NCI-H2227 (cell line): ENCODE measurements around the gene DNAH7.
"Not testable (repeated sequence)": the region's sequence is repeated elsewhere in the genome, so short reads cannot be mapped to it uniquely, and the experiment has no call there.

Experiments
- DNase-seq: peaks from one replicate; lab custom pipeline; 2025; ENCODE audit not compliant: unreplicated experiment; lab: John Stamatoyannopoulos, UW

DNAH7 gene

GRCh38 chr2:195984923-195985726 is 83.5 kb downstream of the DNAH7 start:
- DNase-seq, result peak; percentile 6

GRCh38 chr2:195967336-195967735 is 101.3 kb downstream of the DNAH7 start:
- no peak for DNase-seq

- no peak for DNase-seq
These were observed 106.8 kb downstream of the DNAH7 start for GRCh38 chr2:195961873-195962272.

- DNase-seq, result no peak
These were observed 109.3 kb downstream of the DNAH7 start for GRCh38 chr2:195959341-195959740.

- DNase-seq, result no peak
These were observed 111.9 kb downstream of the DNAH7 start for GRCh38 chr2:195956725-195957124.

GRCh38 chr2:195945056-195945455 is 123.6 kb downstream of the DNAH7 start:
- no peak for DNase-seq

- no peak for DNase-seq
These were observed 131.5 kb downstream of the DNAH7 start for GRCh38 chr2:195937176-195937575.

GRCh38 chr2:195934484-195934883 is 134.2 kb downstream of the DNAH7 start:
- peak; percentile 37 for DNase-seq

- peak; percentile 25 for DNase-seq
These were observed 139.1 kb downstream of the DNAH7 start for GRCh38 chr2:195929531-195929930.

GRCh38 chr2:195925120-195925519 is 143.5 kb downstream of the DNAH7 start:
- no peak for DNase-seq

- DNase-seq, result no peak
These were observed 144.7 kb downstream of the DNAH7 start for GRCh38 chr2:195923889-195924288.

- DNase-seq, result not testable (repeated sequence)
These were observed 151.5 kb downstream of the DNAH7 start for GRCh38 chr2:195917021-195917600.

GRCh38 chr2:195912079-195912478 is 156.6 kb downstream of the DNAH7 start:
- DNase-seq, result no peak

GRCh38 chr2:195910570-195910969 is 158.1 kb downstream of the DNAH7 start:
- DNase-seq, result no peak

- no peak for DNase-seq
These were observed 158.7 kb downstream of the DNAH7 start for GRCh38 chr2:195909926-195910325.

GRCh38 chr2:195907474-195907873 is 161.2 kb downstream of the DNAH7 start:
- no peak for DNase-seq

- no peak for DNase-seq
These were observed 164.7 kb downstream of the DNAH7 start for GRCh38 chr2:195903956-195904355.

GRCh38 chr2:195902857-195903256 is 165.8 kb downstream of the DNAH7 start:
- no peak for DNase-seq

- DNase-seq, result no peak
These were observed 169.4 kb downstream of the DNAH7 start for GRCh38 chr2:195899226-195899625.

- DNase-seq, result peak; percentile 53
These were observed 170.0 kb downstream of the DNAH7 start for GRCh38 chr2:195898505-195899191.

- DNase-seq, result peak; percentile 40
These were observed 177.6 kb downstream of the DNAH7 start for GRCh38 chr2:195891081-195891480.

GRCh38 chr2:195879153-195879552 is 189.5 kb downstream of the DNAH7 start:
- no peak for DNase-seq
